ENCODE results near the gene NOP53. TPM values are rescaled to one million over a fixed set of nuclear protein-coding genes. Genes with fewer than 3 reads are reported as not detected.
A peak's percentile ranks its signal among the peaks of the same experiment; 100 is the strongest.
"Not testable (repeated sequence)": the region's sequence is repeated elsewhere in the genome, so short reads cannot be mapped to it uniquely, and the experiment has no call there.

NOP53 gene
- total RNA-seq, 1 donor from 2014 or later: 380 TPM

- DNase-seq (ENCODE audit: low read depth): no peak
- no peak overlapping the region for H3K4me3 ChIP-seq (ENCODE audit: low read depth, low read length)
- no peak for TF ChIP-seq CTCF (IDR thresholded peaks at IDR 0.05; ENCODE audit: insufficient read depth, low read length, poor library complexity, severe bottlenecking)
- H3K27me3 ChIP-seq (ENCODE audit: control insufficient read depth, insufficient read depth, low read length): peaks cover 2% of the 10 kb centered on the region
- H3K36me3 ChIP-seq (ENCODE audit: control insufficient read depth, insufficient read depth, low read length): peaks cover 3% of the 10 kb centered on the region
These were observed 40.7 kb upstream of the NOP53 start for GRCh38 chr19:47704656-47705055.

DNA sequence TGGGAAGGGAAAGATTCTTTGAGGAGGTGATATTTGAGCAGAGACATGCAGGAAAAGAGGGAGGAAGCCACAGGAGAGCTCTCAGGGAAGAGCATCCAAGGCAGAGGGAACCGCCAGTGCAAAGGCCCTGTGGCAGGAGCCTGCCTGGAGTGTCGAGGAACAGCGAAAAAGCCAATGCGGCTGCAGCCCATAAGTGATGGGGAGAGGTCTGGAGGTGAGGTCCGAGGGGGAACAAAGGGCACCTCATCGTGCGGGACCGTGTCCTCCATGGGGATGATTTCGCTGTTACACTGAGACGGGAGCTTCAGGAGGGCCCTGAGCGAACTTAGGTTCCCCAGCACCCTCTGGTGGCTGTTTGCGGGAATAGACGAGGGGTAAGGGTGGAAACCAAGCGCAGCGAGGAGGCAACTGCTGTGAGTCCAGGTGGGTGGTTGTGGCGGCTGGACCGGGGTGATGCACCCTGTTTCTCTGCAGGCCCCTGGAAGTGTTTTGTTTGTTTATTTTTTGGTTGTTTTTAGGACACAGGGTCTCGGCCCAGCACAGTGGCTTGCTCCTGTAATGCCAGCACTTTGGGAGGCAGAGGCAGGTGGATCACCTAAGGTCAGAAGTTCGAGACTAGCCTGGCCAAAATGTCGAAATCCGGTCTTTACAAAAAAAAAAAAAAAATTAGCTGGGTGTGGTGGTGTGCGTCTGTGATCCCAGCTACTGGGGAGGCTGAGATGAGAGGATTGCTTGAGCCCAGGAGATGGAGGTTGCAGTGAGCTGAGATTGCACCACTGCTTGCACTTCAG is 38.0 kb upstream of the NOP53 start:
- no peak for DNase-seq (ENCODE audit: low read depth)
- peak; percentile 87 for TF ChIP-seq CTCF (IDR thresholded peaks at IDR 0.05; ENCODE audit: insufficient read depth, low read length, poor library complexity, severe bottlenecking)
- H3K36me3 ChIP-seq (ENCODE audit: control insufficient read depth, insufficient read depth, low read length): no peaks in the 10 kb centered on the region
- H3K27me3 ChIP-seq (ENCODE audit: control insufficient read depth, insufficient read depth, low read length): peaks cover 2% of the 10 kb centered on the region
- no peak overlapping the region for H3K4me3 ChIP-seq (ENCODE audit: low read depth, low read length)

- H3K36me3 ChIP-seq (ENCODE audit: control insufficient read depth, insufficient read depth, low read length): peaks cover 1% of the 10 kb centered on the region
- H3K27me3 ChIP-seq (ENCODE audit: control insufficient read depth, insufficient read depth, low read length): peaks cover 2% of the 10 kb centered on the region
- TF ChIP-seq CTCF (IDR thresholded peaks at IDR 0.05; ENCODE audit: insufficient read depth, low read length, poor library complexity, severe bottlenecking): no peak
- no peak for DNase-seq (ENCODE audit: low read depth)
- H3K4me3 ChIP-seq (ENCODE audit: low read depth, low read length): no peak overlapping the region
These were observed 33.6 kb upstream of the NOP53 start for GRCh38 chr19:47711652-47712242.

GRCh38 chr19:47713046-47714021 is 32.0 kb upstream of the NOP53 start, which contains the start of gene EHD2:
Gene EHD2, plus strand, starts transcription at chr19:47713422. Its CDS starts 3,191 bp downstream, at chr19:47716613.
- no peaks in the 10 kb centered on the region for H3K27me3 ChIP-seq (ENCODE audit: control insufficient read depth, insufficient read depth, low read length)
- DNase-seq (ENCODE audit: low read depth): no peak

DNA sequence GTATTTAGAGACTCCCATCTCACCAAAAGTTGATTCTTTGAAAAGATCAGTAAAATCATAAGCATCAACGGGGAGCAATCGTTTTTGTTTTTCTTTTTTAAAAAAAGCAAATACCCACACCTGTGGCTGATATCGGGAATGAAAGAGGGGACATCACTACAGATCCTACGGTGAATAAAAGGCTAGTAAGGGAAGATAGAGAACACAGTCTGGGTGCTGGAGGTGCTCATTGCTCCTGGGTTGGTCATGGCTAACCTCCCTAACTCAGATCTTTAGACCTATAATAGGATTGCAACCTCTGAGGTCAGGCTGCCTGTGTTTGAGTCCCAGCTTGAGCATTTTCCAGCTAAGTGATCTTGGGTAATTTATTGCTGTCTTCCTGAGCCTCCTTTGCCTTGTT is 31.0 kb upstream of the NOP53 start:
- H3K4me3 ChIP-seq (ENCODE audit: low read depth, low read length): peak overlapping the region; percentile 75
- TF ChIP-seq CTCF (IDR thresholded peaks at IDR 0.05; ENCODE audit: insufficient read depth, low read length, poor library complexity, severe bottlenecking): no peak
- no peaks in the 10 kb centered on the region for H3K27me3 ChIP-seq (ENCODE audit: control insufficient read depth, insufficient read depth, low read length)
- no peak for DNase-seq (ENCODE audit: low read depth)
- H3K36me3 ChIP-seq (ENCODE audit: control insufficient read depth, insufficient read depth, low read length): peaks cover 1% of the 10 kb centered on the region

More at GRCh38 chr19:47713046-47714021, 32.0 kb upstream of the NOP53 start, which contains the start of gene EHD2:
- H3K4me3 ChIP-seq (ENCODE audit: low read depth, low read length): peak within 1 kb of the TSS; percentile 75
- H3K36me3 ChIP-seq (ENCODE audit: control insufficient read depth, insufficient read depth, low read length): peaks cover 1% of the 10 kb centered on the region
- TF ChIP-seq CTCF (IDR thresholded peaks at IDR 0.05; ENCODE audit: insufficient read depth, low read length, poor library complexity, severe bottlenecking): peak; percentile 92

GRCh38 chr19:47714855-47715254 is 30.5 kb upstream of the NOP53 start:
- not testable (repeated sequence) for H3K4me3 ChIP-seq (ENCODE audit: low read depth, low read length); DNase-seq (ENCODE audit: low read depth); H3K27me3 ChIP-seq (ENCODE audit: control insufficient read depth, insufficient read depth, low read length); H3K36me3 ChIP-seq (ENCODE audit: control insufficient read depth, insufficient read depth, low read length)
